Epithelial cell of esophagus (primary cell): ENCODE results near the gene SMYD1.

ENCODE experiments used
- DNase-seq: peaks from one replicate; pipeline ENCODE4 v3.0.0; 2010; ENCODE audit warnings: low read depth
- H3K4me3 ChIP-seq: 2 replicates; pipeline ENCODE4 v1.5.1; 2011; ENCODE audit warnings: mild to moderate bottlenecking, low read length, control low read depth
- CTCF ChIP-seq: IDR thresholded peaks from 2 replicates; pipeline ENCODE4 v1.5.1; 2011; ENCODE audit warnings: low read depth, mild to moderate bottlenecking, low read length, control low read depth, inconsistent platforms; ENCODE audit not compliant: insufficient read depth; ENCODE audit errors: missing control alignments

Gene SMYD1

GRCh38 chr2:88074854-88075292 lies 7.2 kb downstream of the SMYD1 start:
- peak; percentile 85 for DNase-seq
- no peak for TF ChIP-seq CTCF
- H3K4me3 ChIP-seq: no peak overlapping the region

- no peak overlapping the region for H3K4me3 ChIP-seq
- DNase-seq: no peak
- TF ChIP-seq CTCF: no peak
These were observed 9.5 kb downstream of the SMYD1 start for GRCh38 chr2:88077080-88077479.

- H3K4me3 ChIP-seq: no peak overlapping the region
- no peak for DNase-seq
- no peak for TF ChIP-seq CTCF
These were observed 11.1 kb downstream of the SMYD1 start for GRCh38 chr2:88078643-88079172.

GRCh38 chr2:88080545-88080944 lies 12.9 kb downstream of the SMYD1 start:
- no peak for TF ChIP-seq CTCF
- DNase-seq: peak; percentile 12
- H3K4me3 ChIP-seq: no peak overlapping the region

- no peak for DNase-seq
- no peak overlapping the region for H3K4me3 ChIP-seq
- TF ChIP-seq CTCF: no peak
These were observed 14.4 kb downstream of the SMYD1 start for GRCh38 chr2:88081924-88082608.

- TF ChIP-seq CTCF: no peak
- no peak overlapping the region for H3K4me3 ChIP-seq
- DNase-seq: no peak
These were observed 15.2 kb downstream of the SMYD1 start for GRCh38 chr2:88082781-88083180.

- DNase-seq: no peak
- no peak overlapping the region for H3K4me3 ChIP-seq
- no peak for TF ChIP-seq CTCF
These were observed 17.5 kb downstream of the SMYD1 start for GRCh38 chr2:88085099-88085498.
